B cell (primary cell): ENCODE data around the gene ABCD1. TPM values are rescaled to one million over a fixed set of nuclear protein-coding genes. Genes with fewer than 3 reads are reported as not detected.

ENCODE experiments used
- ATAC-seq: fragments of 200-7000 bp; cut with Tn5 transposase; one replicate; pipeline ENCODE4 v1.10.0; 2021; ENCODE audit warnings: low read depth, mild to moderate bottlenecking, moderate number of reproducible peaks, moderate library complexity
- CTCF ChIA-PET: fragments of 350-600 bp; sonication (Branson Sonifier 250); formaldehyde crosslinking; loops from one replicate; lab custom pipeline; 2021; ENCODE audit warnings: antibody characterized with exemption, inconsistent platforms; lab: Charles Lee
- POLR2A ChIA-PET: fragments of 350-600 bp; sonication (Branson Sonifier 250); formaldehyde crosslinking; loops from one replicate; lab custom pipeline; 2021; ENCODE audit warnings: antibody characterized with exemption; lab: Charles Lee
- DNase-seq: peaks from one replicate; pipeline ENCODE4 v3.0.0; 2013
- H2AFZ ChIP-seq: 2 replicates; pipeline ENCODE4 v1.6.1; 2012; ENCODE audit warnings: mild to moderate bottlenecking, low read depth, low read length; ENCODE audit not compliant: insufficient read depth, poor library complexity, severe bottlenecking
- H3K27ac ChIP-seq, 2 donors: 1 replicate in 1 of 2; 2 replicates in 1 of 2; pipeline ENCODE4 v1.5.1; 2012 to 2013; ENCODE audit warnings: low read length in 2 of 2, mild to moderate bottlenecking in 2 of 2, moderate library complexity in 1 of 2
- H3K27me3 ChIP-seq, 4 experiments: fragments of 200-600 bp in 1 of 4; sonication (generic) in 1 of 4; replicated peaks in 1 of 4; 1 replicate in 2 of 4; 2 replicates in 2 of 4; pipeline versions ENCODE4 v1.6.1 to v1.7.0; 2013 to 2016; ENCODE audit warnings: low read length in 3 of 4, mild to moderate bottlenecking in 2 of 4, mixed read lengths in 1 of 4, moderate library complexity in 1 of 4; ENCODE audit not compliant: insufficient read depth in 4 of 4, control insufficient read depth in 3 of 4; ENCODE audit errors: control extremely low read depth in 1 of 4
- H3K36me3 ChIP-seq, 2 experiments: replicated peaks in 1 of 2; 1 replicate in 1 of 2; 2 replicates in 1 of 2; pipeline versions ENCODE4 v1.6.1 to v1.7.1; 2013; ENCODE audit warnings: low read length in 1 of 2; ENCODE audit not compliant: insufficient read depth in 2 of 2, control insufficient read depth in 1 of 2; ENCODE audit errors: control extremely low read depth in 1 of 2, extremely low read depth in 1 of 2
- H3K4me1 ChIP-seq, 2 donors: fragments of 200-600 bp in 1 of 2; sonication (generic) in 1 of 2; 1 replicate in 1 of 2; 2 replicates in 1 of 2; pipeline versions ENCODE4 v1.5.1 to v1.6.1; 2013 to 2017; ENCODE audit warnings: low read length in 2 of 2; ENCODE audit not compliant: control insufficient read depth in 2 of 2, insufficient read depth in 2 of 2
- H3K4me2 ChIP-seq: replicated peaks from 2 replicates; pipeline ENCODE3; 2012; ENCODE audit warnings: mild to moderate bottlenecking, low read depth, low read length; ENCODE audit not compliant: poor library complexity, severe bottlenecking
- H3K4me3 ChIP-seq, 5 experiments: fragments of 200-600 bp in 1 of 5; sonication (generic) in 1 of 5; 1 replicate in 3 of 5; 2 replicates in 2 of 5; pipeline versions ENCODE4 v1.5.1 to v1.7.0; 2011 to 2016; ENCODE audit warnings: low read length in 4 of 5, mild to moderate bottlenecking in 4 of 5, low read depth in 2 of 5, control low read depth in 1 of 5, moderate library complexity in 1 of 5; ENCODE audit not compliant: insufficient read depth in 1 of 5; ENCODE audit errors: control extremely low read depth in 1 of 5, extremely low read depth in 1 of 5
- H3K79me2 ChIP-seq: fragments of 200-600 bp; sonication (generic); one replicate; pipeline ENCODE4 v1.6.0; 2016; ENCODE audit warnings: low read length; ENCODE audit not compliant: control insufficient read depth, insufficient read depth
- H3K9ac ChIP-seq: fragments of 200-600 bp; sonication (generic); 2 replicates; pipeline ENCODE4 v1.6.1; 2017; ENCODE audit warnings: mild to moderate bottlenecking, low read length, moderate library complexity
- H3K9me3 ChIP-seq, 3 donors: one replicate each; pipeline versions ENCODE4 v1.6.1 to v1.7.1; 2013; ENCODE audit warnings: low read length in 2 of 3; ENCODE audit not compliant: control insufficient read depth in 2 of 3, insufficient read depth in 1 of 3; ENCODE audit errors: control extremely low read depth in 1 of 3
- H4K20me1 ChIP-seq: 2 replicates; pipeline ENCODE4 v1.6.0; 2012; ENCODE audit warnings: mild to moderate bottlenecking, low read length; ENCODE audit not compliant: insufficient read depth, control insufficient read depth, poor library complexity, severe bottlenecking
- H3K27ac Mint-ChIP-seq: one replicate; pipeline ENCODE4 v1.8.0; 2021; ENCODE audit warnings: mixed read lengths
- H3K27me3 Mint-ChIP-seq: one replicate; pipeline ENCODE4 v1.8.0; 2021; ENCODE audit warnings: mixed read lengths
- H3K4me1 Mint-ChIP-seq: one replicate; pipeline ENCODE4 v1.8.0; 2021; ENCODE audit warnings: mixed read lengths
- H3K4me3 Mint-ChIP-seq: one replicate; pipeline ENCODE4 v1.8.0; 2021; ENCODE audit warnings: mixed read lengths
- H3K9me3 Mint-ChIP-seq: one replicate; pipeline ENCODE4 v1.8.0; 2022; ENCODE audit warnings: mixed read lengths; ENCODE audit not compliant: insufficient read depth
- CTCF ChIP-seq: fragments of 200-600 bp; IDR thresholded peaks from one replicate; pipeline ENCODE4 v1.8.0; 2022; ENCODE audit warnings: antibody characterized with exemption, mild to moderate bottlenecking
- EZH2 ChIP-seq: IDR thresholded peaks from 2 replicates; pipeline ENCODE4 v1.6.1; 2012; ENCODE audit warnings: borderline replicate concordance, low read depth, mild to moderate bottlenecking, moderate library complexity, low read length; ENCODE audit not compliant: insufficient read depth, poor library complexity, severe bottlenecking
- WGBS: methylation state at CpG from one replicate; pipeline ENCODE4 v1.1.5; 2013; ENCODE audit warnings: missing lambda C conversion rate; ENCODE audit not compliant: insufficient coverage; 5-methylcytosine and 5-hydroxymethylcytosine counted together
- intact Hi-C: fragments of 100-400 bp; cut with micrococcal nuclease; formaldehyde crosslinking; loops from one replicate; pipeline ENCODE4 v1.10.0; 2022
- polyA plus RNA-seq: library from polyadenylated mRNA; depleted of rRNA; stranded (reverse); fragments of >200 nt; gene quantifications from 2 replicates; pipeline ENCODE4 v1.2.3, GENCODE V29; 2012
- total RNA-seq, 2 donors: library from RNA; stranded (reverse); fragments of 120-200 nt in 1 of 2; gene quantifications; 1 replicate in 1 of 2; 2 replicates in 1 of 2; pipeline versions ENCODE4 v1.2.3 to v1.2.4, GENCODE V29; 2013 to 2022

Gene ABCD1
- total and polyA plus RNA-seq, 2 donors (not counting 1 experiment from before 2014, with no cell fraction given) = 9.7 to 12.2 TPM

- WGBS = 88% methylated on average over 3 of the region's 4 CpGs
- Histone ChIP-seq H2AFZ (no peak overlapping the region), H3K27me3 (peaks cover 0 to 11% (median 0%) of the 10 kb centered on the region in 4 experiments), H3K79me2 (no peaks in the 10 kb centered on the region), H3K4me2 (no peak overlapping the region), H3K27ac (no peak overlapping the region), H4K20me1 (no peaks in the 10 kb centered on the region), H3K36me3 (no peaks in the 10 kb centered on the region), H3K4me1 (peaks cover 0 to 4% of the 10 kb centered on the region in 2 donors), H3K9ac (no peak overlapping the region), H3K4me3 (no peak overlapping the region), H3K9me3 (no peaks in the 10 kb centered on the region)
- no peak for TF ChIP-seq CTCF
- ChIA-PET CTCF (no interaction called here), POLR2A (no interaction called here)
- Mint-ChIP-seq H3K9me3 (no peaks in the 10 kb centered on the region), H3K4me3 (no peak overlapping the region), H3K27me3 (no peaks in the 10 kb centered on the region), H3K4me1 (no peaks in the 10 kb centered on the region), H3K27ac (no peak overlapping the region)
- intact Hi-C loops = no loop called here
- DNase-seq (no peak), ATAC-seq (no peak)
These were observed 32.7 kb upstream of the ABCD1 start for GRCh38 chrX:153692003-153692402.

GRCh38 chrX:153692611-153693156 lies 32.0 kb upstream of the ABCD1 start:
- intact Hi-C loops = no loop called here
- Histone ChIP-seq H4K20me1 (no peaks in the 10 kb centered on the region), H3K9ac (no peak overlapping the region), H3K36me3 (no peaks in the 10 kb centered on the region), H2AFZ (no peak overlapping the region), H3K4me3 (no peak overlapping the region), H3K79me2 (no peaks in the 10 kb centered on the region), H3K27me3 (peaks cover 0 to 11% (median 0%) of the 10 kb centered on the region in 4 experiments), H3K4me1 (no peaks in the 10 kb centered on the region), H3K27ac (no peak overlapping the region), H3K4me2 (no peak overlapping the region), H3K9me3 (no peaks in the 10 kb centered on the region)
- POLR2A ChIA-PET = no interaction called here
- H3K4me1 Mint-ChIP-seq = no peaks in the 10 kb centered on the region
- H3K9me3 Mint-ChIP-seq = no peaks in the 10 kb centered on the region
- H3K4me3 Mint-ChIP-seq = no peak overlapping the region
- 74% methylated on average over 10 of the region's 24 CpGs for WGBS
- no peaks in the 10 kb centered on the region for H3K27me3 Mint-ChIP-seq
- TF ChIP-seq EZH2 = no peak
- TF ChIP-seq CTCF = no peak
- ATAC-seq (no peak), DNase-seq (no peak)
- CTCF ChIA-PET = no interaction called here
- no peak overlapping the region for H3K27ac Mint-ChIP-seq
